ENCODE results near the gene HNRNPU.

DNA sequence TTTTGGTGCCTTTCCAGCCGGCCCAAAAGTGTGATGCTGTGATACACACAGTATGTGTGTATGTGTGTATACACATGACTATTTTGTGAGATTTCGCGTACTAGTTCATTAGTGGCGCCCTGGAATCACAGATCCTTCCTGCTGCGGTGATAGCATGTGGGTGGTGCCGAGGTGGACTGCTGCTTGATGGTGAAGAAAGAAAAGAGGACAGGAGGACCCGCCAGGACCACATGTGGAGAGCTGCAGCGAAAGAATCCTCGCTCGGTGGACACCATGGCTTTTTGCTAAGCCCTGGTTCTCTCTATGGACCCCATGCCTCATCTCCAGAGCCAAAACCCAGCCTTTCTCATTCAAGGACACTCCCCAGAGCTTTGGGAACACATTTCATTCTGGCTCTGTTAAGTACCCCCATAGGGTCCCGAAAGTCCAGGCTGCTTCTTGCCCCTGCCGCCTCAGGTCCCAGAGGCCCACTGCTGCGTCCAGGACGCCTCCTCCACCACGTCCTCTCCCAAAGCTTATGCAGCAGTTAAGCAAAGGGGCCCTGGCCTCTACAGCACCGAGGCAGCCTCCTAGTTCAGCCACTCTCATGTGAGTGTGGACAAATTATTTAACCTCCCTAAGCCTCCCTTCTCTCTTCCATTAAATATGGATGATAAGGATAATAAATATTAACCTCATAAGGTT, 61.6 kb downstream of the HNRNPU start:
- no peak for TF ChIP-seq ARNTL (CRISPR knock-in tag; IDR thresholded peaks at IDR 0.05; ENCODE audit: borderline replicate concordance, low read depth)
- TF ChIP-seq ZC3H10 (CRISPR knock-in tag; IDR thresholded peaks at IDR 0.05), result no peak
- TF ChIP-seq ZFP30 (CRISPR knock-in tag; IDR thresholded peaks at IDR 0.05), result no peak
- TF ChIP-seq TCF4 (CRISPR knock-in tag; IDR thresholded peaks at IDR 0.05; ENCODE audit: borderline replicate concordance), result no peak
- no peak for TF ChIP-seq OSR1 (CRISPR knock-in tag; IDR thresholded peaks at IDR 0.05)
- TF ChIP-seq PPARA (CRISPR knock-in tag; IDR thresholded peaks at IDR 0.05; ENCODE audit: borderline replicate concordance), result no peak
- TF ChIP-seq, protein P1, sequence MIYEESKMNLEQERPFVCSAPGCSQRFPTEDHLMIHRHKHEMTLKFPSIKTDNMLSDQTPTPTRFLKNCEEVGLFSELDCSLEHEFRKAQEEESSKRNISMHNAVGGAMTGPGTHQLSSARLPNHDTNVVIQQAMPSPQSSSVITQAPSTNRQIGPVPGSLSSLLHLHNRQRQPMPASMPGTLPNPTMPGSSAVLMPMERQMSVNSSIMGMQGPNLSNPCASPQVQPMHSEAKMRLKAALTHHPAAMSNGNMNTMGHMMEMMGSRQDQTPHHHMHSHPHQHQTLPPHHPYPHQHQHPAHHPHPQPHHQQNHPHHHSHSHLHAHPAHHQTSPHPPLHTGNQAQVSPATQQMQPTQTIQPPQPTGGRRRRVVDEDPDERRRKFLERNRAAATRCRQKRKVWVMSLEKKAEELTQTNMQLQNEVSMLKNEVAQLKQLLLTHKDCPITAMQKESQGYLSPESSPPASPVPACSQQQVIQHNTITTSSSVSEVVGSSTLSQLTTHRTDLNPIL (CRISPR knock-in tag; IDR thresholded peaks at IDR 0.05; ENCODE audit: low read depth), result no peak
- no peak for TF ChIP-seq SNAI2 (CRISPR knock-in tag; IDR thresholded peaks at IDR 0.05)
- TF ChIP-seq, protein P2, sequence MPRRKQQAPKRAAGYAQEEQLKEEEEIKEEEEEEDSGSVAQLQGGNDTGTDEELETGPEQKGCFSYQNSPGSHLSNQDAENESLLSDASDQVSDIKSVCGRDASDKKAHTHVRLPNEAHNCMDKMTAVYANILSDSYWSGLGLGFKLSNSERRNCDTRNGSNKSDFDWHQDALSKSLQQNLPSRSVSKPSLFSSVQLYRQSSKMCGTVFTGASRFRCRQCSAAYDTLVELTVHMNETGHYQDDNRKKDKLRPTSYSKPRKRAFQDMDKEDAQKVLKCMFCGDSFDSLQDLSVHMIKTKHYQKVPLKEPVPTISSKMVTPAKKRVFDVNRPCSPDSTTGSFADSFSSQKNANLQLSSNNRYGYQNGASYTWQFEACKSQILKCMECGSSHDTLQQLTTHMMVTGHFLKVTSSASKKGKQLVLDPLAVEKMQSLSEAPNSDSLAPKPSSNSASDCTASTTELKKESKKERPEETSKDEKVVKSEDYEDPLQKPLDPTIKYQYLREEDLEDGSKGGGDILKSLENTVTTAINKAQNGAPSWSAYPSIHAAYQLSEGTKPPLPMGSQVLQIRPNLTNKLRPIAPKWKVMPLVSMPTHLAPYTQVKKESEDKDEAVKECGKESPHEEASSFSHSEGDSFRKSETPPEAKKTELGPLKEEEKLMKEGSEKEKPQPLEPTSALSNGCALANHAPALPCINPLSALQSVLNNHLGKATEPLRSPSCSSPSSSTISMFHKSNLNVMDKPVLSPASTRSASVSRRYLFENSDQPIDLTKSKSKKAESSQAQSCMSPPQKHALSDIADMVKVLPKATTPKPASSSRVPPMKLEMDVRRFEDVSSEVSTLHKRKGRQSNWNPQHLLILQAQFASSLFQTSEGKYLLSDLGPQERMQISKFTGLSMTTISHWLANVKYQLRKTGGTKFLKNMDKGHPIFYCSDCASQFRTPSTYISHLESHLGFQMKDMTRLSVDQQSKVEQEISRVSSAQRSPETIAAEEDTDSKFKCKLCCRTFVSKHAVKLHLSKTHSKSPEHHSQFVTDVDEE (CRISPR knock-in tag; IDR thresholded peaks at IDR 0.05), result no peak
- TF ChIP-seq, protein P3, sequence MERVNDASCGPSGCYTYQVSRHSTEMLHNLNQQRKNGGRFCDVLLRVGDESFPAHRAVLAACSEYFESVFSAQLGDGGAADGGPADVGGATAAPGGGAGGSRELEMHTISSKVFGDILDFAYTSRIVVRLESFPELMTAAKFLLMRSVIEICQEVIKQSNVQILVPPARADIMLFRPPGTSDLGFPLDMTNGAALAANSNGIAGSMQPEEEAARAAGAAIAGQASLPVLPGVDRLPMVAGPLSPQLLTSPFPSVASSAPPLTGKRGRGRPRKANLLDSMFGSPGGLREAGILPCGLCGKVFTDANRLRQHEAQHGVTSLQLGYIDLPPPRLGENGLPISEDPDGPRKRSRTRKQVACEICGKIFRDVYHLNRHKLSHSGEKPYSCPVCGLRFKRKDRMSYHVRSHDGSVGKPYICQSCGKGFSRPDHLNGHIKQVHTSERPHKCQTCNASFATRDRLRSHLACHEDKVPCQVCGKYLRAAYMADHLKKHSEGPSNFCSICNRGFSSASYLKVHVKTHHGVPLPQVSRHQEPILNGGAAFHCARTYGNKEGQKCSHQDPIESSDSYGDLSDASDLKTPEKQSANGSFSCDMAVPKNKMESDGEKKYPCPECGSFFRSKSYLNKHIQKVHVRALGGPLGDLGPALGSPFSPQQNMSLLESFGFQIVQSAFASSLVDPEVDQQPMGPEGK (CRISPR knock-in tag; IDR thresholded peaks at IDR 0.05; ENCODE audit: borderline replicate concordance), result no peak
- TF ChIP-seq BACH2 (CRISPR knock-in tag; IDR thresholded peaks at IDR 0.05; ENCODE audit: borderline replicate concordance), result no peak
- no peak for TF ChIP-seq ZFP3 (CRISPR knock-in tag; IDR thresholded peaks at IDR 0.05)
- no peak for TF ChIP-seq RARB (CRISPR knock-in tag; IDR thresholded peaks at IDR 0.05)
- TF ChIP-seq, protein P4, sequence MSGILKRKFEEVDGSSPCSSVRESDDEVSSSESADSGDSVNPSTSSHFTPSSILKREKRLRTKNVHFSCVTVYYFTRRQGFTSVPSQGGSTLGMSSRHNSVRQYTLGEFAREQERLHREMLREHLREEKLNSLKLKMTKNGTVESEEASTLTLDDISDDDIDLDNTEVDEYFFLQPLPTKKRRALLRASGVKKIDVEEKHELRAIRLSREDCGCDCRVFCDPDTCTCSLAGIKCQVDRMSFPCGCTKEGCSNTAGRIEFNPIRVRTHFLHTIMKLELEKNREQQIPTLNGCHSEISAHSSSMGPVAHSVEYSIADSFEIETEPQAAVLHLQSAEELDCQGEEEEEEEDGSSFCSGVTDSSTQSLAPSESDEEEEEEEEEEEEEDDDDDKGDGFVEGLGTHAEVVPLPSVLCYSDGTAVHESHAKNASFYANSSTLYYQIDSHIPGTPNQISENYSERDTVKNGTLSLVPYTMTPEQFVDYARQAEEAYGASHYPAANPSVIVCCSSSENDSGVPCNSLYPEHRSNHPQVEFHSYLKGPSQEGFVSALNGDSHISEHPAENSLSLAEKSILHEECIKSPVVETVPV (CRISPR knock-in tag; IDR thresholded peaks at IDR 0.05), result no peak

Measured in SK-N-SH treated with all-trans-retinoic acid at 6 μM for 48 hours (cell line).